HG03025 (cell line): ENCODE measurements around the gene RHEX.
"Not testable (repeated sequence)": the region's sequence is repeated elsewhere in the genome, so short reads cannot be mapped to it uniquely, and the experiment has no call there.

Experiments
- ATAC-seq: cut with Tn5 transposase; IDR thresholded peaks from one replicate; pipeline ENCODE4 v1.9.1; 2021; ENCODE audit warnings: mild to moderate bottlenecking, moderate library complexity; ENCODE audit not compliant: unreplicated experiment, low FRiP score

The RHEX gene

GRCh38 chr1:206052919-206053610, at the start of gene RHEX:
RHEX (plus strand) TSS chr1:206053173; CDS start chr1:206097829, 44,656 bp downstream.
- not testable (repeated sequence) for ATAC-seq

- no peak for ATAC-seq
Measured at GRCh38 chr1:206003854-206004800, 48.8 kb upstream of the RHEX start.

GRCh38 chr1:206004826-206005225, 48.1 kb upstream of the RHEX start:
- no peak for ATAC-seq

GRCh38 chr1:206005234-206005633, 47.7 kb upstream of the RHEX start:
- ATAC-seq, result no peak

- no peak for ATAC-seq
Measured at GRCh38 chr1:206005778-206006180, 47.2 kb upstream of the RHEX start.

GRCh38 chr1:206006946-206007345, 46.0 kb upstream of the RHEX start:
- no peak for ATAC-seq

GRCh38 chr1:206010060-206010459, 42.9 kb upstream of the RHEX start:
- ATAC-seq, result no peak

GRCh38 chr1:206011057-206011456, 41.9 kb upstream of the RHEX start:
- ATAC-seq, result no peak

- peak; percentile 90 for ATAC-seq
Measured at GRCh38 chr1:206012086-206012859, 40.7 kb upstream of the RHEX start.

- ATAC-seq, result no peak
Measured at GRCh38 chr1:206013026-206013795, 39.8 kb upstream of the RHEX start.

- ATAC-seq, result no peak
Measured at GRCh38 chr1:206014601-206015000, 38.4 kb upstream of the RHEX start.

GRCh38 chr1:206015071-206015470, 37.9 kb upstream of the RHEX start:
- no peak for ATAC-seq

GRCh38 chr1:206020393-206021007, 32.5 kb upstream of the RHEX start:
- ATAC-seq, result no peak

- ATAC-seq, result no peak
Measured at GRCh38 chr1:206021008-206021625, 31.9 kb upstream of the RHEX start.

- no peak for ATAC-seq
Measured at GRCh38 chr1:206021626-206022365, 31.2 kb upstream of the RHEX start.

- ATAC-seq, result no peak
Measured at GRCh38 chr1:206022766-206023165, 30.2 kb upstream of the RHEX start.

- no peak for ATAC-seq
Measured at GRCh38 chr1:206023695-206024094, 29.3 kb upstream of the RHEX start, which contains the start of gene CTSE. CTSE (minus strand) TSS chr1:206023895; CDS start chr1:206023791, 104 bp downstream.

- ATAC-seq, result no peak
Measured at GRCh38 chr1:206025283-206025820, 27.6 kb upstream of the RHEX start.
